K562 (cell line): ENCODE results near the gene GPR162. TPM values are rescaled to one million over a fixed set of nuclear protein-coding genes. Genes with fewer than 3 reads are reported as not detected.
A peak's percentile ranks its signal among the peaks of the same experiment; 100 is the strongest.

ENCODE experiments used
- EHMT2 ChIP-seq: fragments of 450-650 bp; IDR thresholded peaks from 2 replicates; pipeline ENCODE4 v1.6.1; 2018; ENCODE audit warnings: antibody characterized with exemption
- HCFC1 ChIP-seq: IDR thresholded peaks from 2 replicates; pipeline ENCODE4 v1.6.1; 2012; ENCODE audit warnings: low read depth, low read length, improper control_type of control experiment
- JUND ChIP-seq, 2 experiments: IDR thresholded peaks; 2 replicates in 1 of 2; 3 replicates in 1 of 2; pipeline ENCODE4 v1.6.1; 2011; ENCODE audit warnings: borderline replicate concordance in 2 of 2, low read depth in 2 of 2, low read length in 2 of 2, improper control_type of control experiment in 1 of 2, missing biosample characterization in 1 of 2, missing genetic modification characterization in 1 of 2, missing genetic modification reagents in 1 of 2
- POLR2A ChIP-seq: fragments of 450-650 bp; conservative IDR thresholded peaks from 2 replicates; pipeline ENCODE4 v1.6.1; 2016
- RBM25 ChIP-seq: fragments of 200-400 bp; formaldehyde crosslinking; IDR thresholded peaks from 2 replicates; pipeline ENCODE4 v1.6.1; 2018; ENCODE audit warnings: low read length, low read depth, moderate library complexity; ENCODE audit not compliant: severe bottlenecking
- RFX7 ChIP-seq: fragments of 250-450 bp; sonication (Bioruptor Pico); IDR thresholded peaks from 2 replicates; pipeline ENCODE4 v1.5.1; 2021; ENCODE audit warnings: mild to moderate bottlenecking
- SAP30 ChIP-seq: fragments of 200-600 bp; sonication (generic); IDR thresholded peaks from 2 replicates; pipeline ENCODE4 v1.6.1; 2012; ENCODE audit warnings: borderline replicate concordance, low read depth, mild to moderate bottlenecking, moderate library complexity, low read length, control low read depth, inconsistent platforms; ENCODE audit not compliant: insufficient read depth, poor library complexity, severe bottlenecking
- TEAD1 ChIP-seq, 2 experiments: fragments of 450-650 bp in 1 of 2; sonication (generic) in 1 of 2; formaldehyde crosslinking; IDR thresholded peaks; 2 replicates each; pipeline versions ENCODE4 v1.4.0 to v1.8.0; 2020 to 2022; ENCODE audit warnings: mild to moderate bottlenecking in 2 of 2, missing genetic modification reagents in 1 of 2
- THAP12 ChIP-seq: fragments of 250-450 bp; sonication (Bioruptor Pico); IDR thresholded peaks from 2 replicates; pipeline ENCODE4 v1.9.0; 2021; ENCODE audit warnings: mild to moderate bottlenecking, inconsistent platforms
- ZBTB7A ChIP-seq: IDR thresholded peaks from 2 replicates; pipeline ENCODE4 v1.6.1; 2011; ENCODE audit warnings: low read depth, mild to moderate bottlenecking, low read length, moderate library complexity, borderline replicate concordance; ENCODE audit not compliant: control insufficient read depth
- ZFX ChIP-seq: sonication (generic); formaldehyde crosslinking; IDR thresholded peaks from 2 replicates; pipeline ENCODE4 v1.8.0; 2022; ENCODE audit warnings: mild to moderate bottlenecking, missing genetic modification reagents, moderate library complexity
- ZNF217 ChIP-seq: sonication (generic); formaldehyde crosslinking; IDR thresholded peaks from 2 replicates; pipeline ENCODE4 v1.8.0; 2022; ENCODE audit warnings: mild to moderate bottlenecking, missing genetic modification reagents
- ZNF395 ChIP-seq: fragments of 200-800 bp; sonication (Bioruptor generic); IDR thresholded peaks from 2 replicates; pipeline ENCODE4 v1.6.1; 2017; ENCODE audit warnings: missing genetic modification characterization, missing compliant biosample characterization
- polyA plus RNA-seq, 8 experiments: library from polyadenylated mRNA; depleted of rRNA in 4 of 8; stranded (reverse) in 5 of 8; unstranded in 3 of 8; fragments of >200 nt; fragmentation: Nextera tagmentation in 2 of 8; fragmentation: Illumina TruSeq in 1 of 8; extraction: Ambion mirVana in 2 of 8; extraction: Trizol in 1 of 8; gene quantifications; 2 replicates each; pipeline versions ENCODE4 v1.2.1 to v1.2.3, GENCODE V29; 2011 to 2014; ENCODE audit warnings: inconsistent platforms in 1 of 8, missing spikeins in 1 of 8
- total RNA-seq, 7 experiments: library from RNA; depleted of rRNA in 6 of 7; stranded (reverse); fragments of >200 nt in 6 of 7; fragmentation: Illumina TruSeq in 2 of 7; extraction: Trizol in 2 of 7; gene quantifications; 2 replicates each; pipeline versions ENCODE4 v1.2.1 to v1.2.3, GENCODE V29; 2011 to 2021; ENCODE audit warnings: low replicate concordance in 1 of 7
- TF ChIP-seq, protein P1 (sequence below): fragments of 250-450 bp; sonication (Bioruptor Pico); IDR thresholded peaks from 2 replicates; pipeline ENCODE4 v1.8.0; 2022; ENCODE audit warnings: inconsistent platforms
- TF ChIP-seq, protein P2 (sequence below): fragments of 450-650 bp; IDR thresholded peaks from 2 replicates; pipeline ENCODE4 v1.7.1; 2018; ENCODE audit warnings: mild to moderate bottlenecking, low read depth; ENCODE audit not compliant: partially characterized antibody

GPR162 gene
- total and polyA plus RNA-seq, 9 of the 15 experiments (the other 6 are each of a cell fraction or from before 2014, with no cell fraction given): 0.65 to 1.8 (median 1.1) TPM; not detected in 2

GRCh38 chr12:6851921-6852650 is 30.5 kb downstream of the GPR162 start, which contains the start of gene USP5 (continued):
- TF ChIP-seq, protein P1, sequence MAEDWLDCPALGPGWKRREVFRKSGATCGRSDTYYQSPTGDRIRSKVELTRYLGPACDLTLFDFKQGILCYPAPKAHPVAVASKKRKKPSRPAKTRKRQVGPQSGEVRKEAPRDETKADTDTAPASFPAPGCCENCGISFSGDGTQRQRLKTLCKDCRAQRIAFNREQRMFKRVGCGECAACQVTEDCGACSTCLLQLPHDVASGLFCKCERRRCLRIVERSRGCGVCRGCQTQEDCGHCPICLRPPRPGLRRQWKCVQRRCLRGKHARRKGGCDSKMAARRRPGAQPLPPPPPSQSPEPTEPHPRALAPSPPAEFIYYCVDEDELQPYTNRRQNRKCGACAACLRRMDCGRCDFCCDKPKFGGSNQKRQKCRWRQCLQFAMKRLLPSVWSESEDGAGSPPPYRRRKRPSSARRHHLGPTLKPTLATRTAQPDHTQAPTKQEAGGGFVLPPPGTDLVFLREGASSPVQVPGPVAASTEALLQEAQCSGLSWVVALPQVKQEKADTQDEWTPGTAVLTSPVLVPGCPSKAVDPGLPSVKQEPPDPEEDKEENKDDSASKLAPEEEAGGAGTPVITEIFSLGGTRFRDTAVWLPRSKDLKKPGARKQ (CRISPR knock-in tag): no peak
- TF ChIP-seq ZNF217 (CRISPR knock-in tag) (no peak), EHMT2 (no peak), SAP30 (peak; percentile 86), ZNF395 (peak; percentile 99), TEAD1 (CRISPR knock-in tag; IDR thresholded peaks at IDR 0.05) (peak in 1 of 2 experiments; percentile 96; a peak in 3 of 4 replicates), RBM25 (peak; percentile 82), ZBTB7A (no peak), THAP12 (CRISPR knock-in tag) (peak; percentile 61), JUND (IDR thresholded peaks at IDR 0.05; ENCODE audit: borderline replicate concordance, low read depth, low read length) (no peak; the same call in 1 of the 2 replicates), JUND (tag; IDR thresholded peaks at IDR 0.05; ENCODE audit: borderline replicate concordance, low read depth, low read length) (peak; percentile 43; the same call in 2 of the 3 replicates), ZFX (CRISPR knock-in tag) (peak; percentile 98), RFX7 (CRISPR knock-in tag) (no peak), HCFC1 (peak; percentile 99), POLR2A (peak; percentile 79)
- TF ChIP-seq, protein P2, sequence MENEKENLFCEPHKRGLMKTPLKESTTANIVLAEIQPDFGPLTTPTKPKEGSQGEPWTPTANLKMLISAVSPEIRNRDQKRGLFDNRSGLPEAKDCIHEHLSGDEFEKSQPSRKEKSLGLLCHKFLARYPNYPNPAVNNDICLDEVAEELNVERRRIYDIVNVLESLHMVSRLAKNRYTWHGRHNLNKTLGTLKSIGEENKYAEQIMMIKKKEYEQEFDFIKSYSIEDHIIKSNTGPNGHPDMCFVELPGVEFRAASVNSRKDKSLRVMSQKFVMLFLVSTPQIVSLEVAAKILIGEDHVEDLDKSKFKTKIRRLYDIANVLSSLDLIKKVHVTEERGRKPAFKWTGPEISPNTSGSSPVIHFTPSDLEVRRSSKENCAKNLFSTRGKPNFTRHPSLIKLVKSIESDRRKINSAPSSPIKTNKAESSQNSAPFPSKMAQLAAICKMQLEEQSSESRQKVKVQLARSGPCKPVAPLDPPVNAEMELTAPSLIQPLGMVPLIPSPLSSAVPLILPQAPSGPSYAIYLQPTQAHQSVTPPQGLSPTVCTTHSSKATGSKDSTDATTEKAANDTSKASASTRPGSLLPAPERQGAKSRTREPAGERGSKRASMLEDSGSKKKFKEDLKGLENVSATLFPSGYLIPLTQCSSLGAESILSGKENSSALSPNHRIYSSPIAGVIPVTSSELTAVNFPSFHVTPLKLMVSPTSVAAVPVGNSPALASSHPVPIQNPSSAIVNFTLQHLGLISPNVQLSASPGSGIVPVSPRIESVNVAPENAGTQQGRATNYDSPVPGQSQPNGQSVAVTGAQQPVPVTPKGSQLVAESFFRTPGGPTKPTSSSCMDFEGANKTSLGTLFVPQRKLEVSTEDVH: no peak
